Measurements from ENCODE around the gene UBE4B. TPM values are rescaled to one million over a fixed set of nuclear protein-coding genes. Genes with fewer than 3 reads are reported as not detected.

The UBE4B gene
- total and polyA plus RNA-seq, 2 of the 13 experiments (the other 11 are each of a cell fraction or from before 2014, with no cell fraction given) = 15.2 to 24.8 TPM

DNA sequence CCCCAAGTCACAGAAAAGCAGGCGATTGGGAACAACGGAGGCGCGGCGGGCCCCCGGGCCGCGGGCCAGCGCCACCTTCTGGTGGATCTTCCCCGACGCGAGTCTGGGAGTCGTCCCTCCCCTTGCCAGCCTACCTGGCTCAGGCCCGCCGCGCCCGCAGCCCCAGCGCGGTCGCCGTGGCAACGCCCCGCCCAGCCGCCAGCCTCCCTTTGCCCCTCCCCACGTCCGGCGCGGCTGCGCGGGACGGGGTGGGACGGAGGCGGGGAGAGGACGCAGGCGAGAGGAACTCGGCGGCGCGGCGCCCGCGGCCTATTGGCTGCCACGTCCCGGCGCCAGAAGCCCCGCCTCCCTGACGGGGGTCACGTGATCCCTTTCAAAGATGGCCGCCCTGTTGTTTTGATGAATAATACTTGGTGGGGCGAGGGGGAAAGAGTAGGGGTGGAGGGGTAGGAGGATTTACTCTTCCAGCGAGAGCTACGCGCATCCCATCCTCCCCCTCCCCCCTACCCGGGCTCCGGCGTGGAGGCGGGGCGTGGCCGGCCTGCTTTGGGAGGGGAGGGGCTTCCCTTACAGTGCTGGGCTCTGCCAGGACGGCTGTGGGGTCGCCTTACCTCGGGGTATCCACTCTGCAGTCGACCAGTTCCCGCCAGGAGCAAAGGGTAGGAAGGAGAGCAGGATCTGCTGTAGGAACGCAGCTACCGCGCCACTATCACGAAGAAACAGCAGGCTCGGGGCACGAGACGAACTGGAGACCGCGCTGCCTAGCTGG lies at the start of gene UBE4B (continued):
- TF ChIP-seq HMGXB3 (CRISPR knock-in tag; IDR thresholded peaks at IDR 0.05; ENCODE audit: borderline replicate concordance) (no peak), ZNF24 (IDR thresholded peaks at IDR 0.05) (no peak), TFDP2 (CRISPR knock-in tag; IDR thresholded peaks at IDR 0.05) (peak; percentile 25; the same call in 1 of the 2 replicates), ZNF337 (CRISPR knock-in tag; IDR thresholded peaks at IDR 0.05; ENCODE audit: borderline replicate concordance, low read depth) (no peak), ZNF329 (CRISPR knock-in tag; IDR thresholded peaks at IDR 0.05; ENCODE audit: low read depth) (0 out of 2 replicates have a peak, but pooled peaks have one; percentile 17), BORCS8-MEF2B (CRISPR knock-in tag; IDR thresholded peaks at IDR 0.05) (no peak), SIN3B (IDR thresholded peaks at IDR 0.05; ENCODE audit: low read length) (peak; percentile 82), ELF1 (CRISPR knock-in tag; IDR thresholded peaks at IDR 0.05) (no peak), MLLT10 (CRISPR knock-in tag; IDR thresholded peaks at IDR 0.05) (no peak), ATF3 (CRISPR knock-in tag; IDR thresholded peaks at IDR 0.05) (peak; percentile 29; the same call in 1 of the 2 replicates), NFE2L2 (IDR thresholded peaks at IDR 0.05; ENCODE audit: low read length) (no peak), MTA3 (CRISPR knock-in tag; IDR thresholded peaks at IDR 0.05) (no peak), SRY (CRISPR knock-in tag; IDR thresholded peaks at IDR 0.05) (0 out of 2 replicates have a peak, but pooled peaks have one; percentile 38)
- TF ChIP-seq, protein P1, sequence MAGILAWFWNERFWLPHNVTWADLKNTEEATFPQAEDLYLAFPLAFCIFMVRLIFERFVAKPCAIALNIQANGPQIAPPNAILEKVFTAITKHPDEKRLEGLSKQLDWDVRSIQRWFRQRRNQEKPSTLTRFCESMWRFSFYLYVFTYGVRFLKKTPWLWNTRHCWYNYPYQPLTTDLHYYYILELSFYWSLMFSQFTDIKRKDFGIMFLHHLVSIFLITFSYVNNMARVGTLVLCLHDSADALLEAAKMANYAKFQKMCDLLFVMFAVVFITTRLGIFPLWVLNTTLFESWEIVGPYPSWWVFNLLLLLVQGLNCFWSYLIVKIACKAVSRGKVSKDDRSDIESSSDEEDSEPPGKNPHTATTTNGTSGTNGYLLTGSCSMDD (CRISPR knock-in tag; IDR thresholded peaks at IDR 0.05) = no peak
- TF ChIP-seq, protein P2, sequence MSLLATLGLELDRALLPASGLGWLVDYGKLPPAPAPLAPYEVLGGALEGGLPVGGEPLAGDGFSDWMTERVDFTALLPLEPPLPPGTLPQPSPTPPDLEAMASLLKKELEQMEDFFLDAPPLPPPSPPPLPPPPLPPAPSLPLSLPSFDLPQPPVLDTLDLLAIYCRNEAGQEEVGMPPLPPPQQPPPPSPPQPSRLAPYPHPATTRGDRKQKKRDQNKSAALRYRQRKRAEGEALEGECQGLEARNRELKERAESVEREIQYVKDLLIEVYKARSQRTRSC (CRISPR knock-in tag; IDR thresholded peaks at IDR 0.05; ENCODE audit: low read depth) = no peak
- TF ChIP-seq, protein P3, sequence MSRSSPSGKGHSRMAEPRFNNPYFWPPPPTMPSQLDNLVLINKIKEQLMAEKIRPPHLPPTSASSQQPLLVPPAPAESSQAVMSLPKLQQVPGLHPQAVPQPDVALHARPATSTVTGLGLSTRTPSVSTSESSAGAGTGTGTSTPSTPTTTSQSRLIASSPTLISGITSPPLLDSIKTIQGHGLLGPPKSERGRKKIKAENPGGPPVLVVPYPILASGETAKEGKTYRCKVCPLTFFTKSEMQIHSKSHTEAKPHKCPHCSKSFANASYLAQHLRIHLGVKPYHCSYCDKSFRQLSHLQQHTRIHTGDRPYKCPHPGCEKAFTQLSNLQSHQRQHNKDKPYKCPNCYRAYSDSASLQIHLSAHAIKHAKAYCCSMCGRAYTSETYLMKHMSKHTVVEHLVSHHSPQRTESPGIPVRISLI (CRISPR knock-in tag; IDR thresholded peaks at IDR 0.05; ENCODE audit: borderline replicate concordance) = no peak
- TF ChIP-seq, protein P4, sequence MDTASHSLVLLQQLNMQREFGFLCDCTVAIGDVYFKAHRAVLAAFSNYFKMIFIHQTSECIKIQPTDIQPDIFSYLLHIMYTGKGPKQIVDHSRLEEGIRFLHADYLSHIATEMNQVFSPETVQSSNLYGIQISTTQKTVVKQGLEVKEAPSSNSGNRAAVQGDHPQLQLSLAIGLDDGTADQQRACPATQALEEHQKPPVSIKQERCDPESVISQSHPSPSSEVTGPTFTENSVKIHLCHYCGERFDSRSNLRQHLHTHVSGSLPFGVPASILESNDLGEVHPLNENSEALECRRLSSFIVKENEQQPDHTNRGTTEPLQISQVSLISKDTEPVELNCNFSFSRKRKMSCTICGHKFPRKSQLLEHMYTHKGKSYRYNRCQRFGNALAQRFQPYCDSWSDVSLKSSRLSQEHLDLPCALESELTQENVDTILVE (CRISPR knock-in tag; IDR thresholded peaks at IDR 0.05) = no peak; the same call in 1 of the 2 replicates
- TF ChIP-seq, protein P5, sequence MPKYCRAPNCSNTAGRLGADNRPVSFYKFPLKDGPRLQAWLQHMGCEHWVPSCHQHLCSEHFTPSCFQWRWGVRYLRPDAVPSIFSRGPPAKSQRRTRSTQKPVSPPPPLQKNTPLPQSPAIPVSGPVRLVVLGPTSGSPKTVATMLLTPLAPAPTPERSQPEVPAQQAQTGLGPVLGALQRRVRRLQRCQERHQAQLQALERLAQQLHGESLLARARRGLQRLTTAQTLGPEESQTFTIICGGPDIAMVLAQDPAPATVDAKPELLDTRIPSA (CRISPR knock-in tag; IDR thresholded peaks at IDR 0.05; ENCODE audit: borderline replicate concordance) = no peak

Measured in HepG2 (cell line).